HCT116 (cell line): ENCODE measurements around the gene KRT6A.

Experiments used
- CEBPB ChIP-seq: IDR thresholded peaks from 2 replicates; pipeline ENCODE4 v1.6.1; 2012; ENCODE audit warnings: low read depth
- EGR1 ChIP-seq: IDR thresholded peaks from 2 replicates; pipeline ENCODE4 v1.6.1; 2012; ENCODE audit warnings: low read depth
- JUND ChIP-seq: IDR thresholded peaks from 2 replicates; pipeline ENCODE4 v1.6.1; 2012
- POLR2A ChIP-seq: IDR thresholded peaks from 2 replicates; pipeline ENCODE4 v1.7.0; 2011; ENCODE audit warnings: borderline replicate concordance; ENCODE audit not compliant: insufficient read depth, insufficient read length; ENCODE audit errors: extremely low read depth
- POLR2AphosphoS5 ChIP-seq: IDR thresholded peaks from 2 replicates; pipeline ENCODE4 v1.6.1; 2011; ENCODE audit warnings: mild to moderate bottlenecking, low read depth, low read length, moderate library complexity
- RAD21 ChIP-seq: IDR thresholded peaks from 2 replicates; pipeline ENCODE4 v1.6.1; 2012; ENCODE audit warnings: low read depth, mild to moderate bottlenecking
- YY1 ChIP-seq: IDR thresholded peaks from 2 replicates; pipeline ENCODE4 v1.6.1; 2011; ENCODE audit warnings: low read length, low read depth, moderate library complexity, mild to moderate bottlenecking; ENCODE audit not compliant: insufficient replicate concordance; ENCODE audit errors: extremely low read depth
- TF ChIP-seq, protein P1 (sequence below), 3 experiments: fragments of 200-600 bp in 1 of 3; sonication (generic) in 1 of 3; IDR thresholded peaks in 2 of 3; conservative IDR thresholded peaks in 1 of 3; 2 replicates each; pipeline ENCODE4 v1.5.1; 2012 to 2017; ENCODE audit warnings: low read depth in 2 of 3, low read length in 2 of 3, antibody characterized with exemption in 1 of 3, borderline replicate concordance in 1 of 3, control low read depth in 1 of 3, mild to moderate bottlenecking in 1 of 3, mixed read lengths in 1 of 3, mixed run types in 1 of 3, moderate library complexity in 1 of 3; ENCODE audit not compliant: insufficient read depth in 1 of 3
- TF ChIP-seq, protein P2 (sequence below): IDR thresholded peaks from 2 replicates; pipeline ENCODE4 v1.6.1; 2012; ENCODE audit warnings: low read depth
- TF ChIP-seq, protein P3 (sequence below): IDR thresholded peaks from 2 replicates; pipeline ENCODE4 v1.6.1; 2012

DNA sequence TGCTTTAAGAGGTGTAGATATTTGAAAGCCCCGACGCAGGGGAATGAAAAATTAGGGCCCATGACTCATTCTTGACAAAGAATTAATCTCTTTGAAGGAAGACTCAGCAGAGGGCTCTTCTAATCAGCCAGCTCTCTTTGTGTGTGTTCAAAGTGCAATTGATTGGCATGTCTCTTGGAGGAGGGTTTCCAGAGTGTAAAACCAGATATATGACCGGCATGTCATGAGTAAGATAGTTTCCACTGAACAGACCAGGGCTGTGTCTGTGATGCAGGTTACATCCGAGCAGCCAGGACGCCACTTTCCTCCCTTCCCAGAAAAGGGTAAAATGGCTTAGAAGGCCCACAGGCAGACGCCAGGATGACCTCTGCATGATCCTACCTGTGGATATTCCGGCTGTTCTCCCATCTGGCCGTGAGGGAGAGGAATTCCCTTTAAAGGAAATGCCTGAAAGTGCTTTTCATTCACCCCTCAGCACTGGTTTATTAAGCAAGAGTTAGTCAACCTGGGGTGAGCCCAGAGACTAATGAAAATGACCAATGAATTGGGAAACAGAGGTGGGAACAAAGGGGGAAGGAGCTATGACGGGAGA, 51.6 kb downstream of the KRT6A start:
- TF ChIP-seq, protein P1, sequence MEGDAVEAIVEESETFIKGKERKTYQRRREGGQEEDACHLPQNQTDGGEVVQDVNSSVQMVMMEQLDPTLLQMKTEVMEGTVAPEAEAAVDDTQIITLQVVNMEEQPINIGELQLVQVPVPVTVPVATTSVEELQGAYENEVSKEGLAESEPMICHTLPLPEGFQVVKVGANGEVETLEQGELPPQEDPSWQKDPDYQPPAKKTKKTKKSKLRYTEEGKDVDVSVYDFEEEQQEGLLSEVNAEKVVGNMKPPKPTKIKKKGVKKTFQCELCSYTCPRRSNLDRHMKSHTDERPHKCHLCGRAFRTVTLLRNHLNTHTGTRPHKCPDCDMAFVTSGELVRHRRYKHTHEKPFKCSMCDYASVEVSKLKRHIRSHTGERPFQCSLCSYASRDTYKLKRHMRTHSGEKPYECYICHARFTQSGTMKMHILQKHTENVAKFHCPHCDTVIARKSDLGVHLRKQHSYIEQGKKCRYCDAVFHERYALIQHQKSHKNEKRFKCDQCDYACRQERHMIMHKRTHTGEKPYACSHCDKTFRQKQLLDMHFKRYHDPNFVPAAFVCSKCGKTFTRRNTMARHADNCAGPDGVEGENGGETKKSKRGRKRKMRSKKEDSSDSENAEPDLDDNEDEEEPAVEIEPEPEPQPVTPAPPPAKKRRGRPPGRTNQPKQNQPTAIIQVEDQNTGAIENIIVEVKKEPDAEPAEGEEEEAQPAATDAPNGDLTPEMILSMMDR (IDR thresholded peaks at IDR 0.05 in 2 of 3, conservative IDR thresholded peaks at IDR 0.05 in 1 of 3; ENCODE audit: borderline replicate concordance in 1 of 3, insufficient read depth in 1 of 3, low read depth in 2 of 3, low read length in 2 of 3), result no peak
- TF ChIP-seq POLR2AphosphoS5, result no peak
- TF ChIP-seq JUND, result peak; percentile 85
- TF ChIP-seq CEBPB, result peak; percentile 56
- TF ChIP-seq POLR2A, result no peak
- TF ChIP-seq YY1, result no peak
- TF ChIP-seq EGR1, result peak; percentile 41; the same call in 1 of the 2 replicates
- TF ChIP-seq, protein P2, sequence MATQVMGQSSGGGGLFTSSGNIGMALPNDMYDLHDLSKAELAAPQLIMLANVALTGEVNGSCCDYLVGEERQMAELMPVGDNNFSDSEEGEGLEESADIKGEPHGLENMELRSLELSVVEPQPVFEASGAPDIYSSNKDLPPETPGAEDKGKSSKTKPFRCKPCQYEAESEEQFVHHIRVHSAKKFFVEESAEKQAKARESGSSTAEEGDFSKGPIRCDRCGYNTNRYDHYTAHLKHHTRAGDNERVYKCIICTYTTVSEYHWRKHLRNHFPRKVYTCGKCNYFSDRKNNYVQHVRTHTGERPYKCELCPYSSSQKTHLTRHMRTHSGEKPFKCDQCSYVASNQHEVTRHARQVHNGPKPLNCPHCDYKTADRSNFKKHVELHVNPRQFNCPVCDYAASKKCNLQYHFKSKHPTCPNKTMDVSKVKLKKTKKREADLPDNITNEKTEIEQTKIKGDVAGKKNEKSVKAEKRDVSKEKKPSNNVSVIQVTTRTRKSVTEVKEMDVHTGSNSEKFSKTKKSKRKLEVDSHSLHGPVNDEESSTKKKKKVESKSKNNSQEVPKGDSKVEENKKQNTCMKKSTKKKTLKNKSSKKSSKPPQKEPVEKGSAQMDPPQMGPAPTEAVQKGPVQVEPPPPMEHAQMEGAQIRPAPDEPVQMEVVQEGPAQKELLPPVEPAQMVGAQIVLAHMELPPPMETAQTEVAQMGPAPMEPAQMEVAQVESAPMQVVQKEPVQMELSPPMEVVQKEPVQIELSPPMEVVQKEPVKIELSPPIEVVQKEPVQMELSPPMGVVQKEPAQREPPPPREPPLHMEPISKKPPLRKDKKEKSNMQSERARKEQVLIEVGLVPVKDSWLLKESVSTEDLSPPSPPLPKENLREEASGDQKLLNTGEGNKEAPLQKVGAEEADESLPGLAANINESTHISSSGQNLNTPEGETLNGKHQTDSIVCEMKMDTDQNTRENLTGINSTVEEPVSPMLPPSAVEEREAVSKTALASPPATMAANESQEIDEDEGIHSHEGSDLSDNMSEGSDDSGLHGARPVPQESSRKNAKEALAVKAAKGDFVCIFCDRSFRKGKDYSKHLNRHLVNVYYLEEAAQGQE, result no peak
- TF ChIP-seq RAD21, result no peak
- TF ChIP-seq, protein P3, sequence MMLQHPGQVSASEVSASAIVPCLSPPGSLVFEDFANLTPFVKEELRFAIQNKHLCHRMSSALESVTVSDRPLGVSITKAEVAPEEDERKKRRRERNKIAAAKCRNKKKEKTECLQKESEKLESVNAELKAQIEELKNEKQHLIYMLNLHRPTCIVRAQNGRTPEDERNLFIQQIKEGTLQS, result no peak
